GM21447 (cell line): ENCODE measurements around the gene STAMBPL1.
"Not testable (repeated sequence)": the region's sequence is repeated elsewhere in the genome, so short reads cannot be mapped to it uniquely, and the experiment has no call there.

ENCODE experiments used
- ATAC-seq: cut with Tn5 transposase; IDR thresholded peaks from one replicate; pipeline ENCODE4 v1.9.1; 2021; ENCODE audit not compliant: unreplicated experiment

STAMBPL1 gene

GRCh38 chr10:88854684-88855083 is 25.4 kb upstream of the STAMBPL1 start:
- ATAC-seq: no peak

- ATAC-seq: no peak
These were observed 22.2 kb upstream of the STAMBPL1 start for GRCh38 chr10:88857831-88858230.

- no peak for ATAC-seq
These were observed 21.6 kb upstream of the STAMBPL1 start for GRCh38 chr10:88858491-88858890.

GRCh38 chr10:88861036-88861435 is 19.0 kb upstream of the STAMBPL1 start:
- ATAC-seq: no peak

GRCh38 chr10:88865281-88865876 is 14.7 kb upstream of the STAMBPL1 start:
- ATAC-seq: no peak

GRCh38 chr10:88866454-88866853 is 13.6 kb upstream of the STAMBPL1 start:
- no peak for ATAC-seq

- ATAC-seq: peak; percentile 72
These were observed 10.0 kb upstream of the STAMBPL1 start for GRCh38 chr10:88870089-88870488.

GRCh38 chr10:88873757-88874156 is 6.3 kb upstream of the STAMBPL1 start:
- no peak for ATAC-seq

GRCh38 chr10:88874281-88874680 is 5.8 kb upstream of the STAMBPL1 start:
- no peak for ATAC-seq

GRCh38 chr10:88875081-88875480 is 5.0 kb upstream of the STAMBPL1 start:
- ATAC-seq: no peak

- no peak for ATAC-seq
These were observed 2.7 kb upstream of the STAMBPL1 start for GRCh38 chr10:88877298-88877697.

- peak; percentile 62 for ATAC-seq
These were observed 434 bp downstream of the STAMBPL1 start for GRCh38 chr10:88880282-88881076.

- no peak for ATAC-seq
These were observed 1.3 kb downstream of the STAMBPL1 start for GRCh38 chr10:88881320-88881719.

- no peak for ATAC-seq
These were observed 2.0 kb downstream of the STAMBPL1 start for GRCh38 chr10:88881922-88882645.

GRCh38 chr10:88882646-88883447 is 2.8 kb downstream of the STAMBPL1 start:
- not testable (repeated sequence) for ATAC-seq

GRCh38 chr10:88883448-88883809 is 3.4 kb downstream of the STAMBPL1 start:
- no peak for ATAC-seq

GRCh38 chr10:88886557-88886956 is 6.5 kb downstream of the STAMBPL1 start:
- ATAC-seq: peak; percentile 69

GRCh38 chr10:88888810-88889445 is 8.9 kb downstream of the STAMBPL1 start:
- no peak for ATAC-seq

GRCh38 chr10:88889559-88890337 is 9.7 kb downstream of the STAMBPL1 start:
- peak; percentile 63 for ATAC-seq
